ENCODE measurements around the gene KIAA0586.
"Not testable (repeated sequence)": the region's sequence is repeated elsewhere in the genome, so short reads cannot be mapped to it uniquely, and the experiment has no call there.

Gene KIAA0586

DNA sequence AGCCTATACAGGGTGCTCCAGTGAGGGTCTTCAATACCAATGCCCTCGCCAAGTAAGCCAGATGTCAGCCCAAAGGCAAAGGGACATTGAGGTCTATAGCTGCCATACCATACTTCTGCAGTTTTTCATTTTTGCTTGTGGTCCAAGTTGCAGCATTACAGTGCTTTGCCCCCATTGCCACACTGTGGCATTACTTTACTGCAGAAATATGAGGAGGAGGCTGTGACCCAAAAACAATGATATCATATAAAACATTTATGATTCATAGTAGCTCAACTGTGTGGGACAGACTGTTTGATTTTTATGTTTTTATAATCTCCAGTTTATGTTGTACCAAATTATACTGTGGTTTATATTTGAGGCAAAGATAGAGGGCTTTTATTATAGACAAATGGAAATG, 64.1 kb downstream of the KIAA0586 start:
- H3K4me3 ChIP-seq (ENCODE audit: low read length in 2 of 2) = no peak overlapping the region
- no peak overlapping the region for H3K9ac ChIP-seq (ENCODE audit: low read length in 2 of 2)
- H3K27ac ChIP-seq (ENCODE audit: low read length) = no peak overlapping the region
- H3K36me3 ChIP-seq (ENCODE audit: control insufficient read depth in 2 of 2, insufficient read depth in 2 of 2, low read length in 2 of 2) = peaks cover 6 to 16% of the 10 kb centered on the region in 2 donors
- H3K4me1 ChIP-seq (ENCODE audit: control insufficient read depth, insufficient read depth, low read length) = no peaks in the 10 kb centered on the region
- no peaks in the 10 kb centered on the region for H3K27me3 ChIP-seq (ENCODE audit: control insufficient read depth in 1 of 2, insufficient read depth in 2 of 2, low read length in 2 of 2)
- H3K9me3 ChIP-seq (ENCODE audit: control insufficient read depth in 2 of 2, low read length in 2 of 2) = no peaks in the 10 kb centered on the region

DNA sequence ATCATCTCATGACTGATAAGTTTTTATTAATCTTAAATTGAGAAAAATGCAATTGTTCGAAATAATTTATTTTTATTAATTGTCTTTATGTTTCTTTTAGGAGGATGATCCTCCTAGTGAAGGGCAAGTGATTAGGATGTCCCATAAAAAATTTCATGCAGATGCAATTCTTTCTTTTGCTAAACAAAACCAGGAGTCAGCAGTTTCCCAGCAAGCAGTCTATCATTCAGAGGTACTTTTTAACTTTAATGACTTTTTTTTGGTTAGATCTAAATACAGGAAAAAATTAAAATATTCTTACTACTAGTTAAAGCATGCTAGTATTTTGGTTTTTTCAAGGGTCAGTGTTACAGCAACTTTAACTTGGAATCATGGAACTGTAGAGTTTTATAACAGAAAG, 64.5 kb downstream of the KIAA0586 start:
- H3K27ac ChIP-seq (ENCODE audit: low read length) = no peak overlapping the region
- H3K9me3 ChIP-seq (ENCODE audit: control insufficient read depth in 2 of 2, low read length in 2 of 2) = no peaks in the 10 kb centered on the region
- peaks cover 4 to 16% of the 10 kb centered on the region in 2 donors for H3K36me3 ChIP-seq (ENCODE audit: control insufficient read depth in 2 of 2, insufficient read depth in 2 of 2, low read length in 2 of 2)
- H3K9ac ChIP-seq (ENCODE audit: low read length in 2 of 2) = no peak overlapping the region
- no peak overlapping the region for H3K4me3 ChIP-seq (ENCODE audit: low read length in 2 of 2)
- H3K27me3 ChIP-seq (ENCODE audit: control insufficient read depth in 1 of 2, insufficient read depth in 2 of 2, low read length in 2 of 2) = no peaks in the 10 kb centered on the region
- no peaks in the 10 kb centered on the region for H3K4me1 ChIP-seq (ENCODE audit: control insufficient read depth, insufficient read depth, low read length)

DNA sequence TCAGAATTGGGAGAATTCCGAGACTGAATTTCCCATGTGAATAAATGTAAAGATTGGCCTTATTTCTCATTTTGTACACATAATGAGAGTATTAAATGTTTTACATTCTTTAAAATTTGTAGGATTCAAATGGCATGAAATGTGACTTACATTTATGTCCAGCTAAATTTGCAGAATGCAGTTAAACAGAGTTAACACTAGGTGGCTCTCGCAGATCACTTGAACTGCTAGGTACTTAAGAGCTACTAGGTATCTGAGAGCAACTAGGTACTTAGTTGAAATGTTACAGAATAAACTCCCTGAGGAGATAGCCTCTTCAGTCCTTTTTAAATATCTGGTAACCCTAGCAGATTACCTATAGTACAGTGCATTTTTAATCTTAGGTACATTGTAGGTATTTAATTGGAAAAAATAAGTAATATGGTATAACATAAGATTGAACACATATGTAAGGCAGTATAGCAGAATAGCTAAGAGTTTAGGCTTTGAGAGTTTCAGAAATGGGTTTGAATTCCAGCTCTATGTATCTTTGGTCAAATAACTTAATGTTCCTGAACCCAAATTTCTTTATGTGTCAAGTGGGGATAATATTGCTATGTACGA, 73.8 kb downstream of the KIAA0586 start:
- Histone ChIP-seq H3K27me3 (ENCODE audit: control insufficient read depth in 1 of 2, insufficient read depth in 2 of 2, low read length in 2 of 2) (no peaks in the 10 kb centered on the region), H3K4me1 (ENCODE audit: control insufficient read depth, insufficient read depth, low read length) (no peaks in the 10 kb centered on the region), H3K4me3 (ENCODE audit: low read length in 2 of 2) (no peak overlapping the region), H3K9ac (ENCODE audit: low read length in 2 of 2) (no peak overlapping the region), H3K36me3 (ENCODE audit: control insufficient read depth in 2 of 2, insufficient read depth in 2 of 2, low read length in 2 of 2) (peaks cover 2 to 4% of the 10 kb centered on the region in 2 donors), H3K27ac (ENCODE audit: low read length) (no peak overlapping the region), H3K9me3 (ENCODE audit: control insufficient read depth in 2 of 2, low read length in 2 of 2) (no peaks in the 10 kb centered on the region)

DNA sequence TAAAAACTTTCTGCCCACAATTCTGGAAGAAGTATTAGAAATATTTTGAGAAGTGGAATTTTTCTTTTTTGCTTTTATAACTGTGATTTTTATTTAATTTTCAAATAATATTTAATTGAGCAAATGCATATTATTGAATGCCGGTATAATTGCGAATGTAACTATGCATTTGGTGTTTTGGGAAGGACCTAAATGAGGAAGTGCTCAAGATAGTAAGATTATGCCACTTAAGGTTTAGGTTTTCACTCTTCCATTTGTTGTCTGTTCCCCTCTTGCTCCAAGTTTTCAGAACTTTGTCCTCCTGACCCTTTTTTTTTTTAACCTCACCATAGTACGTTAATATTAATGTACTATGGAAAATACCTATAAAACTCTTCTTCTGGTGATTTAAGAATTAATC, 85.8 kb downstream of the KIAA0586 start:
- no peak overlapping the region for H3K9ac ChIP-seq (ENCODE audit: low read length in 2 of 2)
- no peaks in the 10 kb centered on the region for H3K9me3 ChIP-seq (ENCODE audit: control insufficient read depth in 2 of 2, low read length in 2 of 2)
- no peak overlapping the region for H3K27ac ChIP-seq (ENCODE audit: low read length)
- no peaks in the 10 kb centered on the region for H3K27me3 ChIP-seq (ENCODE audit: control insufficient read depth in 1 of 2, insufficient read depth in 2 of 2, low read length in 2 of 2)
- H3K36me3 ChIP-seq (ENCODE audit: control insufficient read depth in 2 of 2, insufficient read depth in 2 of 2, low read length in 2 of 2) = peaks cover 0 to 3% of the 10 kb centered on the region in 2 donors
- H3K4me3 ChIP-seq (ENCODE audit: low read length in 2 of 2) = no peak overlapping the region
- H3K4me1 ChIP-seq (ENCODE audit: control insufficient read depth, insufficient read depth, low read length) = no peaks in the 10 kb centered on the region

DNA sequence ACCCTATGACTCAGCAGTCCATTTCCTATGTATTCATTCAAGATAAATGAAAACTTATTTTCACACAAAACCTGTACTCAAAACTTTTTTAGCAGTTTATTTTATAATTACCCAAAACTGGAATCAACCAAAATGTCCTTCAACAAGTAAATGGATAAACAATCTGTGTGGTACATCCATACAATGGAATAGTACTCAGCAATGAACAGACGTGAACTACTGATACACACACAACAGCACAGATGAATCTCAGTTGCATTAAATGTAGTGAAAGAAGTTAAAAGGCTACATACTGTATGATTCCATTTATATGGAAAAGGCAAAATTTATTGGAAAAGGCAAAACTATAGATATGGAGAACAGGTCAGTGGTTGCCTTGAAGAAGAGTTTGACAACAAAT, 90.1 kb downstream of the KIAA0586 start:
- H3K9ac ChIP-seq (ENCODE audit: low read length in 2 of 2) = no peak overlapping the region
- H3K27me3 ChIP-seq (ENCODE audit: control insufficient read depth in 1 of 2, insufficient read depth in 2 of 2, low read length in 2 of 2) = no peaks in the 10 kb centered on the region
- no peaks in the 10 kb centered on the region for H3K9me3 ChIP-seq (ENCODE audit: control insufficient read depth in 2 of 2, low read length in 2 of 2)
- no peak overlapping the region for H3K4me3 ChIP-seq (ENCODE audit: low read length in 2 of 2)
- no peaks in the 10 kb centered on the region for H3K4me1 ChIP-seq (ENCODE audit: control insufficient read depth, insufficient read depth, low read length)
- H3K36me3 ChIP-seq (ENCODE audit: control insufficient read depth in 2 of 2, insufficient read depth in 2 of 2, low read length in 2 of 2) = peaks cover 3% of the 10 kb centered on the region in 2 donors
- no peak overlapping the region for H3K27ac ChIP-seq (ENCODE audit: low read length)

DNA sequence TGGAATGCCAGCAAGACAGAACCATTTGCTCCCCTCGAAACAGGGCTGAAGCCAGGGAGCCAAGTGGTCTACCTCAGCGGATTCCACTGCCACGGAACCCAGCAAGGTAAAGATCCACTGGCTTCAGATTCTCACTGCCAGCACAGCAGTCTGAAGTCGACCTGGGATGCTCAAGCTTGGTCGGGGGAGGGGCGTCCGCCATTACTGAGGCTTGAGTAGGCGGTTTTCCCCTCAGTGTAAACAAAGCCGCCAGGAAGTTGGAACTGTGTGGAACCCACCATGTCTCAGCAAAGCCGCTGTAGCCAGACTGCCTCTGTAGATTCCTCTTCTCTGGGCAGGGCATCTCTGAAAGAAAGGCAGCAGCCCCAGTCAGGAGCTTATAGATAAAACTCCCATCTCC, 98.2 kb downstream of the KIAA0586 start:
- not testable (repeated sequence) for H3K27ac ChIP-seq (ENCODE audit: low read length); H3K9me3 ChIP-seq (ENCODE audit: control insufficient read depth in 2 of 2, low read length in 2 of 2); H3K9ac ChIP-seq (ENCODE audit: low read length in 2 of 2); H3K36me3 ChIP-seq (ENCODE audit: control insufficient read depth in 2 of 2, insufficient read depth in 2 of 2, low read length in 2 of 2); H3K27me3 ChIP-seq (ENCODE audit: control insufficient read depth in 1 of 2, insufficient read depth in 2 of 2, low read length in 2 of 2); H3K4me3 ChIP-seq (ENCODE audit: low read length in 2 of 2); H3K4me1 ChIP-seq (ENCODE audit: control insufficient read depth, insufficient read depth, low read length)

DNA sequence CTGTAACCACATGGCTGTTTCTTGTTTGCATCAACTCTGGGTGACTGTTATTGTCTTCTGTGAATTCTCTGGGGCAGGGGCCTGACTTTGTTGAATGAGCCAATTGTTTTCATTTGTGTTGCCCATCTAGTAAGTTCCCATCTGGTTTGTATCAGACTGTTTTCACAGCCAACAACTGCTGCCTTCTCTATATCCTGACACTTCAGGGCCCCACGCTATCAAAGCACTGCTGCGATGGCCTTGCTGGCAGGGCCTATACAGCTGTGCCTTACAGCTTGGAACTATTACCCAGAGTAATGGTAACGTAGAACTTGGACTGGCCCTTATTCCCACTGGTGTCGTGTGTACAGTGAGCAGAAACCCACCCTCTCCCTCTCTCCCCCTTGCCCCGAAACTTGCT, 105.9 kb downstream of the KIAA0586 start:
- Histone ChIP-seq H3K9ac (ENCODE audit: low read length in 2 of 2) (peak overlapping the region in 1 of 2 donors; percentile 26), H3K4me3 (ENCODE audit: low read length in 2 of 2) (peak overlapping the region in 1 of 2 donors; percentile 52), H3K9me3 (ENCODE audit: control insufficient read depth in 2 of 2, low read length in 2 of 2) (peaks cover 0 to 2% of the 10 kb centered on the region in 2 donors), H3K27me3 (ENCODE audit: control insufficient read depth in 1 of 2, insufficient read depth in 2 of 2, low read length in 2 of 2) (no peaks in the 10 kb centered on the region), H3K4me1 (ENCODE audit: control insufficient read depth, insufficient read depth, low read length) (peaks cover 5% of the 10 kb centered on the region), H3K36me3 (ENCODE audit: control insufficient read depth in 2 of 2, insufficient read depth in 2 of 2, low read length in 2 of 2) (no peaks in the 10 kb centered on the region), H3K27ac (ENCODE audit: low read length) (peak overlapping the region; percentile 46)

DNA sequence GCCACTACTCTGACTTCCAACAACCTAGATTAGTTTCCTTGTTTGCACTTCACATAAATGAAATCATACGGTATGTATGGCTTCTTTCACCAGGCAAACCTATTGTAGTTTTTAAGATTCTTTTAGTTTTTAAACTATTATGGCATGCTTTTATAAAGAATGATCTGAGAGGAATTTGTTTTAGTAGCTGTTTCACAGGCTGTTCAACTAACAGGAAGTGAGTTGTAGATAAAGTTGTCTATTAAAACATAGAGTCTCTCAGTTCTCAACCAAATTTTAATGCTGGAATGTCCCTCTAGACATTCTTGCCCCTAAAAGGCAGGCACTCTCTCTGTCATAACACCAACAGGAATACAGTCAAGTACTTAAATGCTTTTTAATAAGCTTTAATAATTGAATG, 107.5 kb downstream of the KIAA0586 start:
- H3K36me3 ChIP-seq (ENCODE audit: control insufficient read depth in 2 of 2, insufficient read depth in 2 of 2, low read length in 2 of 2) = no peaks in the 10 kb centered on the region
- H3K27me3 ChIP-seq (ENCODE audit: control insufficient read depth in 1 of 2, insufficient read depth in 2 of 2, low read length in 2 of 2) = no peaks in the 10 kb centered on the region
- no peak overlapping the region for H3K4me3 ChIP-seq (ENCODE audit: low read length in 2 of 2)
- no peak overlapping the region for H3K9ac ChIP-seq (ENCODE audit: low read length in 2 of 2)
- H3K27ac ChIP-seq (ENCODE audit: low read length) = no peak overlapping the region
- H3K4me1 ChIP-seq (ENCODE audit: control insufficient read depth, insufficient read depth, low read length) = peaks cover 5% of the 10 kb centered on the region
- peaks cover 0 to under 1% of the 10 kb centered on the region in 2 donors for H3K9me3 ChIP-seq (ENCODE audit: control insufficient read depth in 2 of 2, low read length in 2 of 2)

DNA sequence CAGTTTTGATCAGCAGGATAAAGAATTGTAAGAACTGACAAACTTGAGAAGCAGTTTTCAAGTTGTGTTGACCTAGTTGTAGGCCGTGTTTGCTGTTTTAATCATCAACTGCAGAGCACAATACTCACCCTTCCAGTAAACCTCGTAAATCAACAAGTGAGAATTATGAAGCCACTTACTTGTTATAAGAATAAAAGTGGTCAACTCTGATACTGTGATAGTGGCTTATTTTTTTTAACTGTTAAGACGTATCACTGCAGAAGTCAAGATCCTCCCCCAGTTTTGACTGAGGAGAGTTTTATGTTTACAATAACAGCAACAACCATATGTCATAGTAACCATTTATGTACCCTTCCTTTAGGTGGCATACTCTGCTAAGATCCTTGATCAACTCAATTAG, 109.5 kb downstream of the KIAA0586 start:
- H3K27me3 ChIP-seq (ENCODE audit: control insufficient read depth in 1 of 2, insufficient read depth in 2 of 2, low read length in 2 of 2) = no peaks in the 10 kb centered on the region
- H3K27ac ChIP-seq (ENCODE audit: low read length) = no peak overlapping the region
- H3K4me1 ChIP-seq (ENCODE audit: control insufficient read depth, insufficient read depth, low read length) = peaks cover 5% of the 10 kb centered on the region
- no peak overlapping the region for H3K4me3 ChIP-seq (ENCODE audit: low read length in 2 of 2)
- no peaks in the 10 kb centered on the region for H3K9me3 ChIP-seq (ENCODE audit: control insufficient read depth in 2 of 2, low read length in 2 of 2)
- H3K9ac ChIP-seq (ENCODE audit: low read length in 2 of 2) = no peak overlapping the region
- no peaks in the 10 kb centered on the region for H3K36me3 ChIP-seq (ENCODE audit: control insufficient read depth in 2 of 2, insufficient read depth in 2 of 2, low read length in 2 of 2)

DNA sequence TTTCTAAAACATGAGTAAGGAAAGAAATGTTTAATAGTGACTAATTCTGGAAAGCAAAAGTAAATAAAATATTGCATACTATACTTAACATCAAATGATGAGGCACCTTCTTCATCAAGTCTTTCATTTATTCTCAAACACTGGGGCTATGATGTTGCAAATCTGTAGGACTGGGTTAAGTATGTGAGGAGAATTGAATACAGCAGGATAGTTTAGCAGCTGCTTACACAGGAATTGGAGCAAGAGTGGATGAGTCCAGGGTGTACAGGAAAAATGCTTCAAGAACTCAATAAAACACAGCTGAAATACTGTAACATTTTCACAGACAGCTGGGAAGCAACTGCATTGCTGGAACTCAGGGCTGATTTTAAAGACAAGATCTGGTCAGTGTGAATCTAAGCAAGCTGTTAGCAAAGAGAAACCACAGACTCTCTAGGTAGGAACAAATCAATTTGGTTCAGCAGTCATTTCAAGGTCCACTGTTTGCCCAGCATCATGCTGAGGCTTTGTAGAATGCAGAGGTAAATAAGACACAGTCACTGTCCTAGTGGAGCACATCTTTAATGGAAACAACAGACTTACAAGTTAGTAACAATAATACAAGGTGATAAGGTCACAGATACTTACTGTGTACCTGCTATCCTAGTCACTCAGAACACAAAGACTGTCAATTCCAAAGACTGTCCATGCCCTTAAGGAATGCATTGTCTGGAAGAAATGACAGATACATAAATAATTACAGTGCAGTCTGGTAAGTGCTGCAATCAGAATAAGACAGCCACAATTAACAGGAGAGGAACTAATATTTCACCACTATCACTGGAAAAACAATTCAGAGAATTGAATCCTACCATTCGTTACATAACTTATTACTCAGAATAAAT, 113.5 kb downstream of the KIAA0586 start:
- Histone ChIP-seq H3K4me3 (ENCODE audit: low read length in 2 of 2) (peak overlapping the region in 1 of 2 donors; percentile 53), H3K27me3 (ENCODE audit: control insufficient read depth in 1 of 2, insufficient read depth in 2 of 2, low read length in 2 of 2) (no peaks in the 10 kb centered on the region), H3K36me3 (ENCODE audit: control insufficient read depth in 2 of 2, insufficient read depth in 2 of 2, low read length in 2 of 2) (no peaks in the 10 kb centered on the region), H3K4me1 (ENCODE audit: control insufficient read depth, insufficient read depth, low read length) (no peaks in the 10 kb centered on the region), H3K27ac (ENCODE audit: low read length) (no peak overlapping the region), H3K9ac (ENCODE audit: low read length in 2 of 2) (no peak overlapping the region), H3K9me3 (ENCODE audit: control insufficient read depth in 2 of 2, low read length in 2 of 2) (no peaks in the 10 kb centered on the region)

DNA sequence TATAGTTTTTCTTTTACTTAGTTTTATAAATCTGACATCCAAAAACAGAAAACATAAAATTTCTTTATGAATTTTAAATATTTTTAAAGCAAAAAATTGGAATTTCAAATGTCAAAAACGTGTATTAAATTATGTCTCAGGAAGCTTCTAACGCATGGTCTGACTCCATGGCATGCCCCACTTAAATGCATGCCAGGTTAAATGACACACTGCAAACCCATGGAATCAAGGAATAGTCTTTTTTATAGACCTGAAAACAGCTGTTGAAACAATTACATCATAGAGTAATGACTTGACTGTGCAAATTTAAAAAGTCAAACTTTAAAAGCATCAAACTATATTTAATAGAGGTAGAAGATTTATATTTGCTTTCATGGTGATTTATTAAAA, 114.1 kb downstream of the KIAA0586 start:
- H3K36me3 ChIP-seq (ENCODE audit: control insufficient read depth in 2 of 2, insufficient read depth in 2 of 2, low read length in 2 of 2) = no peaks in the 10 kb centered on the region
- no peak overlapping the region for H3K4me3 ChIP-seq (ENCODE audit: low read length in 2 of 2)
- H3K4me1 ChIP-seq (ENCODE audit: control insufficient read depth, insufficient read depth, low read length) = no peaks in the 10 kb centered on the region
- H3K9me3 ChIP-seq (ENCODE audit: control insufficient read depth in 2 of 2, low read length in 2 of 2) = no peaks in the 10 kb centered on the region
- H3K27me3 ChIP-seq (ENCODE audit: control insufficient read depth in 1 of 2, insufficient read depth in 2 of 2, low read length in 2 of 2) = no peaks in the 10 kb centered on the region
- no peak overlapping the region for H3K9ac ChIP-seq (ENCODE audit: low read length in 2 of 2)
- no peak overlapping the region for H3K27ac ChIP-seq (ENCODE audit: low read length)
